GM23338 (cell line): ENCODE data around the gene SASH1.

Experiments
- CREB1 ChIP-seq: fragments of 250-450 bp; sonication (Bioruptor Pico); IDR thresholded peaks from 2 replicates; pipeline ENCODE4 v1.5.0; 2020; ENCODE audit warnings: low read depth, mild to moderate bottlenecking, moderate library complexity
- EZH2 ChIP-seq: fragments of 200-600 bp; sonication (generic); IDR thresholded peaks from one replicate; pipeline ENCODE4 v1.8.0; 2017; ENCODE audit warnings: antibody characterized with exemption, mild to moderate bottlenecking, low read depth; ENCODE audit not compliant: unreplicated experiment
- EZH2phosphoT487 ChIP-seq: fragments of 200-600 bp; sonication (generic); IDR thresholded peaks from one replicate; pipeline ENCODE4 v1.8.1; 2018; ENCODE audit warnings: antibody characterized with exemption; ENCODE audit not compliant: unreplicated experiment
- NANOG ChIP-seq: IDR thresholded peaks from 2 replicates; pipeline ENCODE4 v1.6.1; 2016; ENCODE audit warnings: antibody characterized with exemption, borderline replicate concordance
- POLR2AphosphoS5 ChIP-seq: IDR thresholded peaks from 2 replicates; pipeline ENCODE4 v1.6.1; 2016; ENCODE audit warnings: antibody characterized with exemption, low read depth
- STAT1 ChIP-seq: IDR thresholded peaks from one replicate; pipeline ENCODE4 v1.6.1; 2016; ENCODE audit warnings: antibody characterized with exemption; ENCODE audit not compliant: unreplicated experiment
- ZNF114 ChIP-seq: fragments of 250-450 bp; sonication (Bioruptor Pico); IDR thresholded peaks from 2 replicates; pipeline ENCODE4 v1.5.0; 2020; ENCODE audit warnings: mild to moderate bottlenecking, moderate library complexity
- TF ChIP-seq, protein P1 (sequence below), 2 experiments: fragments of 200-600 bp in 1 of 2; sonication (generic) in 1 of 2; conservative IDR thresholded peaks; 2 replicates each; pipeline versions ENCODE4 v1.5.1 to v1.6.1; 2016 to 2017; ENCODE audit warnings: antibody characterized with exemption in 2 of 2, low read depth in 2 of 2, mild to moderate bottlenecking in 2 of 2, moderate library complexity in 1 of 2
- TF ChIP-seq, protein P2 (sequence below): IDR thresholded peaks from one replicate; pipeline ENCODE4 v1.6.1; 2018; ENCODE audit warnings: antibody characterized with exemption; ENCODE audit not compliant: unreplicated experiment

DNA sequence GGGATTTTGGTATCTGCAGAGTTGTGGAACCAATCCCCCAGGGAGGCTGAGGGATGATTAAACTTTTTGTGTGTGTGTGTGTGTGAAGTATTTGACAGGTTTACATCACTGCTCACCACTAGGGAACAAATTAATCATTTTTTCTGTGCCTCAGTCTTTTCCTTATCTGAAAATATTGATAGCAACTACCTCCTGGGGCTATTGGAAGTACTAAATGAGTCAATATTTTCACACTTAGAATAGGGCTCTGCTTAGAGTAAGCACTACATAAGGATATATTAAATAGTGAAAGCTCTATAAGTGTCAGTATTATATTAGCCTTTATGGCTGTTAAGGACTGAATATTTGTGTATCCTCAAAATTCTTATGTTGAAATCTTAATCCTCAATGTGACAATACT is 249.0 kb downstream of the SASH1 start:
- TF ChIP-seq, protein P1, sequence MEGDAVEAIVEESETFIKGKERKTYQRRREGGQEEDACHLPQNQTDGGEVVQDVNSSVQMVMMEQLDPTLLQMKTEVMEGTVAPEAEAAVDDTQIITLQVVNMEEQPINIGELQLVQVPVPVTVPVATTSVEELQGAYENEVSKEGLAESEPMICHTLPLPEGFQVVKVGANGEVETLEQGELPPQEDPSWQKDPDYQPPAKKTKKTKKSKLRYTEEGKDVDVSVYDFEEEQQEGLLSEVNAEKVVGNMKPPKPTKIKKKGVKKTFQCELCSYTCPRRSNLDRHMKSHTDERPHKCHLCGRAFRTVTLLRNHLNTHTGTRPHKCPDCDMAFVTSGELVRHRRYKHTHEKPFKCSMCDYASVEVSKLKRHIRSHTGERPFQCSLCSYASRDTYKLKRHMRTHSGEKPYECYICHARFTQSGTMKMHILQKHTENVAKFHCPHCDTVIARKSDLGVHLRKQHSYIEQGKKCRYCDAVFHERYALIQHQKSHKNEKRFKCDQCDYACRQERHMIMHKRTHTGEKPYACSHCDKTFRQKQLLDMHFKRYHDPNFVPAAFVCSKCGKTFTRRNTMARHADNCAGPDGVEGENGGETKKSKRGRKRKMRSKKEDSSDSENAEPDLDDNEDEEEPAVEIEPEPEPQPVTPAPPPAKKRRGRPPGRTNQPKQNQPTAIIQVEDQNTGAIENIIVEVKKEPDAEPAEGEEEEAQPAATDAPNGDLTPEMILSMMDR (conservative IDR thresholded peaks at IDR 0.05; ENCODE audit: low read depth in 2 of 2) = no peak
- TF ChIP-seq EZH2phosphoT487 (no peak), POLR2AphosphoS5 (no peak), CREB1 (no peak), EZH2 (no peak), STAT1 (no peak), NANOG (no peak), ZNF114 (no peak)
- TF ChIP-seq, protein P2, sequence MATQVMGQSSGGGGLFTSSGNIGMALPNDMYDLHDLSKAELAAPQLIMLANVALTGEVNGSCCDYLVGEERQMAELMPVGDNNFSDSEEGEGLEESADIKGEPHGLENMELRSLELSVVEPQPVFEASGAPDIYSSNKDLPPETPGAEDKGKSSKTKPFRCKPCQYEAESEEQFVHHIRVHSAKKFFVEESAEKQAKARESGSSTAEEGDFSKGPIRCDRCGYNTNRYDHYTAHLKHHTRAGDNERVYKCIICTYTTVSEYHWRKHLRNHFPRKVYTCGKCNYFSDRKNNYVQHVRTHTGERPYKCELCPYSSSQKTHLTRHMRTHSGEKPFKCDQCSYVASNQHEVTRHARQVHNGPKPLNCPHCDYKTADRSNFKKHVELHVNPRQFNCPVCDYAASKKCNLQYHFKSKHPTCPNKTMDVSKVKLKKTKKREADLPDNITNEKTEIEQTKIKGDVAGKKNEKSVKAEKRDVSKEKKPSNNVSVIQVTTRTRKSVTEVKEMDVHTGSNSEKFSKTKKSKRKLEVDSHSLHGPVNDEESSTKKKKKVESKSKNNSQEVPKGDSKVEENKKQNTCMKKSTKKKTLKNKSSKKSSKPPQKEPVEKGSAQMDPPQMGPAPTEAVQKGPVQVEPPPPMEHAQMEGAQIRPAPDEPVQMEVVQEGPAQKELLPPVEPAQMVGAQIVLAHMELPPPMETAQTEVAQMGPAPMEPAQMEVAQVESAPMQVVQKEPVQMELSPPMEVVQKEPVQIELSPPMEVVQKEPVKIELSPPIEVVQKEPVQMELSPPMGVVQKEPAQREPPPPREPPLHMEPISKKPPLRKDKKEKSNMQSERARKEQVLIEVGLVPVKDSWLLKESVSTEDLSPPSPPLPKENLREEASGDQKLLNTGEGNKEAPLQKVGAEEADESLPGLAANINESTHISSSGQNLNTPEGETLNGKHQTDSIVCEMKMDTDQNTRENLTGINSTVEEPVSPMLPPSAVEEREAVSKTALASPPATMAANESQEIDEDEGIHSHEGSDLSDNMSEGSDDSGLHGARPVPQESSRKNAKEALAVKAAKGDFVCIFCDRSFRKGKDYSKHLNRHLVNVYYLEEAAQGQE = no peak
